Calu3 (cell line): ENCODE results near the gene PCDH9. TPM values are rescaled to one million over a fixed set of nuclear protein-coding genes. Genes with fewer than 3 reads are reported as not detected.

ENCODE experiments used
- BruUV-seq: library from RNA; stranded (reverse); fragments of 400-500 nt; replicated peaks from 2 replicates; lab custom pipeline; 2021; lab: Mats Ljungman, UMichigan
- CTCF ChIA-PET: fragments of 300-600 bp; sonication (Branson Sonifier 250); formaldehyde crosslinking; loops from one replicate; lab custom pipeline; 2022; ENCODE audit warnings: antibody characterized with exemption; lab: Charles Lee
- DNase-seq: peaks from one replicate; pipeline ENCODE4 v3.0.0; 2022
- H3K27ac Mint-ChIP-seq: one replicate; pipeline ENCODE4 v1.8.0; 2022; ENCODE audit warnings: mixed read lengths; ENCODE audit not compliant: unreplicated experiment
- H3K27me3 Mint-ChIP-seq: one replicate; pipeline ENCODE4 v1.8.0; 2022; ENCODE audit warnings: mixed read lengths; ENCODE audit not compliant: unreplicated experiment
- H3K36me3 Mint-ChIP-seq: one replicate; pipeline ENCODE4 v1.8.0; 2022; ENCODE audit warnings: mild to moderate bottlenecking, moderate library complexity, mixed read lengths; ENCODE audit not compliant: insufficient read depth, unreplicated experiment
- H3K4me1 Mint-ChIP-seq: one replicate; pipeline ENCODE4 v1.8.0; 2022; ENCODE audit warnings: mild to moderate bottlenecking, low read depth, mixed read lengths; ENCODE audit not compliant: unreplicated experiment
- H3K4me3 Mint-ChIP-seq: one replicate; pipeline ENCODE4 v1.8.0; 2022; ENCODE audit warnings: mild to moderate bottlenecking, low read depth, moderate library complexity, mixed read lengths; ENCODE audit not compliant: unreplicated experiment
- H3K9me3 Mint-ChIP-seq: one replicate; pipeline ENCODE4 v1.8.0; 2022; ENCODE audit warnings: low read depth, mixed read lengths; ENCODE audit not compliant: unreplicated experiment
- CTCF ChIP-seq: fragments of 200-600 bp; IDR thresholded peaks from one replicate; pipeline ENCODE4 v1.8.0; 2022; ENCODE audit warnings: antibody characterized with exemption; ENCODE audit not compliant: unreplicated experiment
- intact Hi-C: fragments of 100-400 bp; cut with micrococcal nuclease; formaldehyde crosslinking; loops from one replicate; pipeline ENCODE4 v1.10.0; 2022; ENCODE audit not compliant: unreplicated experiment
- total RNA-seq: library from RNA; stranded (reverse); gene quantifications from 2 replicates; pipeline ENCODE4 v1.2.3, GENCODE V29; 2022

PCDH9 gene
- total RNA-seq, 1 experiment from 2014 or later: 1.3 TPM

- CTCF ChIA-PET: no interaction called here
- Mint-ChIP-seq H3K4me1 (no peaks in the 10 kb centered on the region), H3K9me3 (no peaks in the 10 kb centered on the region), H3K27ac (no peak overlapping the region), H3K36me3 (no peaks in the 10 kb centered on the region), H3K4me3 (no peak overlapping the region), H3K27me3 (no peaks in the 10 kb centered on the region)
- DNase-seq: no peak
- no peak for TF ChIP-seq CTCF
- BruUV-seq: no TSS peak
- intact Hi-C loops: no loop called here
Measured at GRCh38 chr13:66996503-66996902, 233.6 kb downstream of the PCDH9 start.

GRCh38 chr13:66995203-66995611, 234.9 kb downstream of the PCDH9 start:
- no peak for DNase-seq
- BruUV-seq: no TSS peak
- no peak overlapping the region for H3K4me3 Mint-ChIP-seq
- CTCF ChIA-PET: no interaction called here
- intact Hi-C loops: no loop called here
- H3K4me1 Mint-ChIP-seq: no peaks in the 10 kb centered on the region
- TF ChIP-seq CTCF: no peak
- no peaks in the 10 kb centered on the region for H3K27me3 Mint-ChIP-seq
- H3K27ac Mint-ChIP-seq: no peak overlapping the region
- H3K9me3 Mint-ChIP-seq: no peaks in the 10 kb centered on the region
- H3K36me3 Mint-ChIP-seq: no peaks in the 10 kb centered on the region

- CTCF ChIA-PET: interaction anchor here (0.5 kb wide), 1 partner anchor 95 kb away, joined by 3 read pairs; no protein-coding TSS in a partner anchor
- BruUV-seq: no TSS peak
- Mint-ChIP-seq H3K27me3 (no peaks in the 10 kb centered on the region), H3K36me3 (no peaks in the 10 kb centered on the region), H3K27ac (no peak overlapping the region), H3K9me3 (no peaks in the 10 kb centered on the region), H3K4me3 (no peak overlapping the region), H3K4me1 (no peaks in the 10 kb centered on the region)
- no peak for TF ChIP-seq CTCF
- no peak for DNase-seq
- intact Hi-C loops: no loop called here
Measured at GRCh38 chr13:66994517-66995202, 235.5 kb downstream of the PCDH9 start.

- no TSS peak for BruUV-seq
- TF ChIP-seq CTCF: no peak
- CTCF ChIA-PET: no interaction called here
- Mint-ChIP-seq H3K4me3 (no peak overlapping the region), H3K9me3 (no peaks in the 10 kb centered on the region), H3K36me3 (no peaks in the 10 kb centered on the region), H3K4me1 (no peaks in the 10 kb centered on the region), H3K27ac (no peak overlapping the region), H3K27me3 (no peaks in the 10 kb centered on the region)
- intact Hi-C loops: no loop called here
- DNase-seq: no peak
Measured at GRCh38 chr13:66994097-66994496, 236.0 kb downstream of the PCDH9 start.
